ENCODE results near the gene ARL4C. TPM values are rescaled to one million over a fixed set of nuclear protein-coding genes. Genes with fewer than 3 reads are reported as not detected.

Gene ARL4C
- total and polyA plus RNA-seq, 12 donors = 1.0 to 13.3 (median 2.9) TPM

DNA sequence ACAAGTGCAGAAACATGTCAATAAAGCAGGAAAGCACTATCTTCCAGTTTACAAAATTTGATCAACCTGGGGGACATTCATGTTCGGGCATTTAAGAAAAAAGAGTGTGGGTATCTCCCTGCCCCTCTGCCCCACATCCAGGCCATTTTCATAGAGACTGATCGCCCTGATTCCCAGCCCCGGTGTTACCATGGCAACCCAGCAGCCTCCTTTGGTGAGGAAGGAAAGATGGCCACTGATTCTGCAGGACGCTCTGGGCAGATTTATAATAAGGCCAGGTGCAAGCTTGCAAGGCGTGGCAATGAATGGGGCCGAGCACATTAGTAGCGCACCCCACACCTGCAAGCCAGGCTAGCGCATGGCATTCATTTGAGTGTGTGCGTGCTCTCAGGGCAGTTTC, 36.7 kb upstream of the ARL4C start:
- 90 to 91% methylated on average over 9 of the region's 9 CpGs for WGBS, 2 donors
- DNase-seq (no peak), ATAC-seq (no peak)
- intact Hi-C loops (cut with DNase I) = no loop called here
- no peak overlapping the region for H3K27ac ChIP-seq
- H3K4me1 ChIP-seq = no peaks in the 10 kb centered on the region
- no peak overlapping the region for H3K4me3 ChIP-seq
- no peaks in the 10 kb centered on the region for H3K36me3 ChIP-seq
- TF ChIP-seq, protein P1, sequence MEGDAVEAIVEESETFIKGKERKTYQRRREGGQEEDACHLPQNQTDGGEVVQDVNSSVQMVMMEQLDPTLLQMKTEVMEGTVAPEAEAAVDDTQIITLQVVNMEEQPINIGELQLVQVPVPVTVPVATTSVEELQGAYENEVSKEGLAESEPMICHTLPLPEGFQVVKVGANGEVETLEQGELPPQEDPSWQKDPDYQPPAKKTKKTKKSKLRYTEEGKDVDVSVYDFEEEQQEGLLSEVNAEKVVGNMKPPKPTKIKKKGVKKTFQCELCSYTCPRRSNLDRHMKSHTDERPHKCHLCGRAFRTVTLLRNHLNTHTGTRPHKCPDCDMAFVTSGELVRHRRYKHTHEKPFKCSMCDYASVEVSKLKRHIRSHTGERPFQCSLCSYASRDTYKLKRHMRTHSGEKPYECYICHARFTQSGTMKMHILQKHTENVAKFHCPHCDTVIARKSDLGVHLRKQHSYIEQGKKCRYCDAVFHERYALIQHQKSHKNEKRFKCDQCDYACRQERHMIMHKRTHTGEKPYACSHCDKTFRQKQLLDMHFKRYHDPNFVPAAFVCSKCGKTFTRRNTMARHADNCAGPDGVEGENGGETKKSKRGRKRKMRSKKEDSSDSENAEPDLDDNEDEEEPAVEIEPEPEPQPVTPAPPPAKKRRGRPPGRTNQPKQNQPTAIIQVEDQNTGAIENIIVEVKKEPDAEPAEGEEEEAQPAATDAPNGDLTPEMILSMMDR (IDR thresholded peaks at IDR 0.05) = no peak
- H3K9me3 ChIP-seq = peaks cover 0 to 14% (median 0%) of the 10 kb centered on the region in 11 donors
- H3K27me3 ChIP-seq = peaks cover 0 to 45% (median 22%) of the 10 kb centered on the region in 7 donors

DNA sequence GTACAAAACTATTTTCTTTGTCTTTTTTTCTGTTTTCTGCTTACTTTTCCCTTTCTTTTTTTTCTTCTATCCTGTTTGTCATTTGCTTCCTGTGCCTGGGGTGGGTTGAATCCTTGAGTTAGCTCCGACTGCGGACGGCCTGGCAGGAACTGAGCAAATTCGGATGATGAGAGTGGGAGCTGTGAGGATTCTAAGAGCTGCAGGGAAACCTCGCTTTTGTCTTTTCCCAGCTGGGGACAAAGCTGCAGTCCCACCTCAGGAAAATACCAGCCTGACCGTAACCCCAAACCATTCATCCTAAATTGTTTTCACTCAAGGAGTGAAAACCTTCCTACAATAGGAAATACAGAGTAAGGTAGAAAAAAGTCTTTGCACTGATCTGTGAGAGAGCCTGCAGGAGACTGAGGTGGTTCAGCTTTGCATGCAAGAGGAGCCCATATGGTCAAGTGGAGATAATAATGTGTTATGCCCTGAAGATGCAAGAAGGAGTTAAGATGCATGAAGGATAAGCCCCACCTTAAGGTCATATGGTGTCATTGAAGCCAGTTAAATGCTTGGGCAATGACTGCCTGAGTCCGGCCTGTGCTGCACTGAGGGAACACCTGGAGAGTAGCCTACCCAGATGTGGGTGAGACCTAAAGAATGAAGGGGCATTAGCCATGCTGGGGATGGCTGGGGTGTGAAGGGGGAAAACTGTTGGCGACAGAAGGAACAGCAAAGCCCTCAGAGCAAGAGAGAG, 31.7 kb upstream of the ARL4C start:
- TF ChIP-seq, protein P1 (IDR thresholded peaks at IDR 0.05) = no peak
- no peak for DNase-seq
- no peaks in the 10 kb centered on the region for H3K36me3 ChIP-seq
- ATAC-seq = no peak
- H3K27ac ChIP-seq = no peak overlapping the region
- no peaks in the 10 kb centered on the region for H3K4me1 ChIP-seq
- intact Hi-C loops (cut with DNase I) = no loop called here
- WGBS, 2 donors = 66% methylated on average over 8 of the region's 8 CpGs
- peaks cover 0 to 15% (median 3%) of the 10 kb centered on the region in 7 donors for H3K27me3 ChIP-seq
- no peak overlapping the region for H3K4me3 ChIP-seq
- H3K9me3 ChIP-seq = peaks cover 0 to 28% (median 3%) of the 10 kb centered on the region in 11 donors

DNA sequence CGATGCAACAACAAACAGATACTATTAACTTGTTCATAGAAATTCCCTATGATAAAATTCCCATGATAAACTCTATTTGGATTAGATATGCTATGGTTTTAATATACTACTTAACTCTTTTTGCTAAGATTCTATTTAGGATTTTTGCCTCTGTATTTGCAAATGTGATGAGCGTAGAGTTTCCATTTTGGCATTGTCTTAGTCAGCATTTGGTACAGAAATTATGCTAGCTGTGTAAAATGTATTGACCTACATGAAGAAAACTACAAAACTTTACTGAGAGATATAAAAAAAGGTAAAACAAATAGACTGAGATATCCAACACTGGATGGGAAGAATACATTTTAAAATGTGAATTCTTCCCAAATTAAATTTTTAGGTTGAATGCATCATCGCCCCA, 29.8 kb upstream of the ARL4C start:
- no peak for ATAC-seq
- H3K4me3 ChIP-seq = no peak overlapping the region
- no peak for DNase-seq
- WGBS, 2 donors = 89 to 94% methylated on average over 3 of the region's 3 CpGs
- H3K36me3 ChIP-seq = no peaks in the 10 kb centered on the region
- H3K9me3 ChIP-seq = peaks cover 0 to 21% (median 3%) of the 10 kb centered on the region in 11 donors
- intact Hi-C loops (cut with DNase I) = no loop called here
- peaks cover 0 to 11% (median 2%) of the 10 kb centered on the region in 7 donors for H3K27me3 ChIP-seq
- H3K4me1 ChIP-seq = no peaks in the 10 kb centered on the region
- no peak overlapping the region for H3K27ac ChIP-seq
- TF ChIP-seq, protein P1 (IDR thresholded peaks at IDR 0.05) = no peak

DNA sequence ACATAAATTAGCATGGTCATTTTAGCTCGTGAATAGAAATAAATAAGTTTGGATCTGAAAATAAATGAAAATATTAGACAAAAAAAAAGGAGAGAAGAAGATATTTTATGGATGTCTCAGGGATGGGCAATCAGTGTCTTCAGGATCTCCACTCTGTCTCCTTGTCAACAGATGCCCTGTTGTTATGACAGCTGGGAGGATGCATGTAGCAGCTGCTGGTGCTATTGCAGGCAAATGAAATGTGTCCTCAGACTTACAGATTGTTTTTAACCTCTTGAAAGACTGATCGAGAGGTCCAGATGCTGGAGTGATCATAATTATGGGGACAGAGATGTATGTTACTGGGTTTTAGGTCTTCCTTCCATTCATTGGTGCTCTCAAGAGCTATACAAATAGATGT, 24.7 kb upstream of the ARL4C start:
- Histone ChIP-seq H3K9me3 (peaks cover 0 to 21% (median 3%) of the 10 kb centered on the region in 11 donors), H3K27me3 (peaks cover 0 to 6% (median 0%) of the 10 kb centered on the region in 7 donors), H3K4me3 (no peak overlapping the region), H3K4me1 (no peaks in the 10 kb centered on the region), H3K27ac (no peak overlapping the region), H3K36me3 (no peaks in the 10 kb centered on the region)
- TF ChIP-seq, protein P1 (IDR thresholded peaks at IDR 0.05) = no peak
- 66 to 78% methylated on average over 2 of the region's 2 CpGs for WGBS, 2 donors
- no peak for ATAC-seq
- no peak for DNase-seq
- intact Hi-C loops (cut with DNase I) = no loop called here

Measured in heart right ventricle (tissue), 16 donors.